Measurements from ENCODE around the gene AGRN.
"Not testable (repeated sequence)": the region's sequence is repeated elsewhere in the genome, so short reads cannot be mapped to it uniquely, and the experiment has no call there.

AGRN gene

GRCh38 chr1:1020000-1020404 is at the start of gene AGRN:
Gene AGRN, plus strand, starts transcription at chr1:1020120. Its CDS starts 53 bp downstream, at chr1:1020173.
- no peak for DNase-seq (ENCODE audit: low read depth)

DNA sequence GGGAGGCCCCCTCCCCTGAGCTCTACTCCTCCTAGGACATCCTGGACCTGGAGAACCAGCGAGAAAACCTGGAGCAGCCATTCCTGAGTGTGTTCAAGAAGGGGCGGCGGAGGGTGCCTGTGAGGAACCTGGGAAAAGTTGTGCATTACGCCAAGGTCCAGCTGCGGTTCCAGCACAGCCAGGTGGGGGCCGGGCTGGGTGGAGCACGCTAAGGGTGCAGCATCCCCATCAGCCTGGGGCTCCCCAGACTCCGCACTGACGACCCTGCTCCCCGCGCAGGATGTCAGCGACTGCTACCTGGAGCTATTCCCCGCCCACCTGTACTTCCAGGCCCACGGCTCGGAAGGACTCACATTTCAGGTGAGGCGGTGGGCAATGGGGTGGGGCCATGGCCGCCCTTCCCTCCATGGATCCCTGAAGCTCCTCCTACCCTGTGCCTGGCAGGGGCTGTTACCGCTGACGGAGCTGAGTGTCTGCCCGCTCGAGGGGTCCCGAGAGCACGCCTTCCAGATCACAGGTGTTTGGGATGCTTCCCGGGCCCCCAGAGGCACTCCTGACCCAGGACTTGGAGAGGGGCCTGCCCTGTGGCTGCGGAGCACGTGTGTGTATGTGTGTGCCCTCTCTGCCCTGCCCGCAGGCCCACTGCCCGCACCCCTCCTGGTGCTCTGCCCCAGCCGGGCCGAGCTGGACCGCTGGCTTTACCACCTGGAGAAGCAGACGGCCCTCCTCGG is 49.5 kb upstream of the AGRN start:
- DNase-seq (ENCODE audit: low read depth) = no peak

DNA sequence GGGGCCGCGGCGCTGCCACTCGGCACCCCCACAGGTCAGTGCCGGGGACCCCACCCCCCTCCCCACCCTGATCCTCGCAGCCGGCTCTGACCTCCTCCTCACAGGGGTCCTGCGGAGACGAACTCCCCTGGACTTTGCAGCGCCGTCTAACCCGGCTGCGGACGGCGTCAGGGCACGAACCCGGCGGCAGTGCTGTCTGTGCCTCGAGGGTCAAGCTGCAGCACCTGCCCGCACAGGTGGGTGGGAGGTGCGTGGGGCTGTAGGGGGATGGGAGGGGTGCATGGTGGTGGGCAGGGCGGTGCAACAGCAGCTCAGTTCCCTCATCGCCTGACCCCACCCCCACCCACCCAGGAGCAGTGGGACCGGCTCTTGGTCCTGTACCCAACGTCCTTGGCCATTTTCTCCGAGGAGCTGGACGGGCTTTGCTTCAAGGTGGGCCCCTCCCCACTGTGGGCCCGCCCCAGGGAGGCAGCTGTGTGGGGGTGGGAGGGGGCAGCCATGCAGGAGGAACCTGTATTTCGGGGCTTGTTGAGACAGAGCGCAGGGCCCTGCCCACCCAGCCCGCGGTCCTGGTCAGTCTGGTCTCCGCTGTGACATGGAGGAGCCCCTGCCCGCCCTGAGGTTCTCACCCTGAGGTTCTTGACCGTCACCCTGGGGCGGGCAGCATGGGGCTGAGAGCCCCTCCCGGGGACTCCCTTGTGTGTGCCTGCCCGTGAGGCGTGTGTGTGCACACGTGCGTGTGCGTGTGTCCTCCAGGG is 48.8 kb upstream of the AGRN start:
- no peak for DNase-seq (ENCODE audit: low read depth)

DNA sequence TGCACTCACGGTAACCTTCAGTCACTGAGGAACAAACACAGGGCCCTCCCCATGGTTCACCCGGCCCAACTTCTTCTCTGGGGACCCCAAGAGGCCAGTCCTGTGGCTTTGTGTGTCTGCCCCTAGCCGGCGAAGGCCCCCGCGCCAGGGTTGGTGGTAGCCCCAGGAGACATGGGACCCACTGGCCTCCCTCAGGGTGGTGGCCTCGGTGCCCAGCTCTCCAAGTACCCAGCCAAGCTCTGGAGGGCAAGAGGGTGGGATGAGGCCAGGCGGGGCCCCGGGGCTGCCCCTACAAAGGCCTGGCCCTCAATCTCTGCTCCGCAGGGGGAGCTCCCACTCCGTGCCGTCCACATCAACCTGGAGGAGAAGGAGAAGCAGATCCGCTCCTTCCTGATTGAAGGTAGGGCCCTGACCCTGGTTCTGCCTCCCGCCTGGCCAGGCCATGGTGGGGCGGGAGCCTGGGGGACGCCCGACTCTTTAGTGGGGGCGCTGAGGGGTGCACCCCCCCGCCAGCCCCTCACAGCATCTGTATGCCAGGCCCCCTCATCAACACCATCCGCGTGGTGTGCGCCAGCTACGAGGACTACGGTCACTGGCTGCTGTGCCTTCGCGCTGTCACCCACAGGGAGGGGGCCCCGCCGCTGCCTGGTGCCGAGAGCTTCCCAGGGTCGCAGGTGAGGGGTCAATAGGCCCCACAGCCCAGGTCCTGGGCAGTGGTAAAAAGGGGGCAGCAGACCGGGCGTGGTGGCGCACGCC is 48.0 kb upstream of the AGRN start:
- no peak for DNase-seq (ENCODE audit: low read depth)

DNA sequence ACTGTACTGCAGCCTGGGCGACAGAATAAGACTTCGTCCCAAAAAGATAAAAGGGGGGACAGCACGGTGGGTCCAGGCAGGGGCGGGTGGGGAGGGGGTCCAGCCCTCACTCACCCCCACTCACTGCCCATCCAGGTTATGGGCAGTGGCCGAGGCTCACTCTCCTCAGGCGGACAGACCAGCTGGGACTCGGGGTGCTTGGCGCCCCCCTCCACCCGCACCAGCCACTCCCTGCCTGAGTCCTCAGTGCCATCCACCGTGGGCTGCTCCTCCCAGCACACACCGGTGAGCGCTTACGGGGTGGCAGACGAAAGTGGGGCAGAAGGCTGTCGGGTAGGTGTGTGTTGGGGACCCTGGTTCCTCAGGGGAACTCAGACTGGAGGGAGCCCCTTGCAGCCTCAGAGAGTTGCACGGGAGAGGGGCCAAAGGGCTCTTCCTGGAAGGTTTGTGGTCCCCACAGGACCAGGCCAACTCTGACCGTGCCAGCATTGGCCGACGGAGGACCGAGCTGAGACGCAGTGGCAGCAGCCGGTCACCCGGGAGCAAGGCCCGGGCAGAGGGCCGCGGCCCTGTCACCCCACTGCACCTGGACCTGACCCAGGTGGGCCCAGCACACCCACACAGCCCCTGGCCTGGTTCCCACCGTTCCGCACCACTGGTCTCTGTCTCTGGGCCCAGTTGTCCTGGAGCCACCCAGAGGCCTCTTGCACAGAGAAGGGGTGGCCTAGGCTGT is 47.0 kb upstream of the AGRN start:
- DNase-seq (ENCODE audit: low read depth) = no peak

DNA sequence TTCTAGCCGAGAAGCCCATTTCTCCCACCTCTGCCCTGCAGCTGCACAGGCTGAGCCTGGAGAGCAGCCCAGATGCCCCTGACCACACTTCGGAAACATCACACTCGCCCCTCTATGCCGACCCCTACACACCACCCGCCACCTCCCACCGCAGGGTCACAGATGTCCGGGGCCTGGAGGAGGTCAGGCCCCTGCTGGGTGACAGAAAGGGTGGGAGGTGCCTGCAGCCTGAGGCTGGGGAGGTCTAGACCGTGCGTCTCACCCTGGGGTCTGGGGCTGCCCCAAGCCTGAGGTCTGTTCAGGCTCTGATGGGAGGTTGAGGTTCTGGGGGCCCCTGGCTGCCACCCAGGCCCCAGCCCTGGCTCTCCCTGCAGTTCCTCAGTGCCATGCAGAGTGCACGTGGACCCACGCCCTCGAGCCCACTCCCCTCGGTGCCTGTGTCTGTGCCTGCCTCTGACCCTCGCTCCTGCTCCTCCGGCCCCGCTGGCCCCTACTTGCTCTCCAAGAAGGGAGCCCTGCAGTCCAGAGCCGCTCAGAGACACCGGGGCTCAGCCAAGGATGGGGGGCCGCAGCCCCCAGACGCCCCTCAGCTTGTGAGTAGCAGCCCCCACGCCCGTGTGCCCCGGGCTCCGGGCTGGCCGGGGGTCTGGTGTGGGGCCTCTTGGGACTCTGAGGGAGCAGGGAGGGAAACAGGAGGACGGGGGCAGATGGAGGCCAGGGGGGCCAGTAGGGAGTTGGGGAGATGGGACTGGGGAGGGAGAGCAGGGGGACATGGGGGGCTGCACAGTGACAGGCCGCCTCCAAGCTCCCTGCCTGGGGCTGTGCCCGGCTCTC is 46.2 kb upstream of the AGRN start:
- DNase-seq (ENCODE audit: low read depth) = no peak

GRCh38 chr1:974293-974640 is 45.7 kb upstream of the AGRN start:
- DNase-seq (ENCODE audit: low read depth) = no peak

DNA sequence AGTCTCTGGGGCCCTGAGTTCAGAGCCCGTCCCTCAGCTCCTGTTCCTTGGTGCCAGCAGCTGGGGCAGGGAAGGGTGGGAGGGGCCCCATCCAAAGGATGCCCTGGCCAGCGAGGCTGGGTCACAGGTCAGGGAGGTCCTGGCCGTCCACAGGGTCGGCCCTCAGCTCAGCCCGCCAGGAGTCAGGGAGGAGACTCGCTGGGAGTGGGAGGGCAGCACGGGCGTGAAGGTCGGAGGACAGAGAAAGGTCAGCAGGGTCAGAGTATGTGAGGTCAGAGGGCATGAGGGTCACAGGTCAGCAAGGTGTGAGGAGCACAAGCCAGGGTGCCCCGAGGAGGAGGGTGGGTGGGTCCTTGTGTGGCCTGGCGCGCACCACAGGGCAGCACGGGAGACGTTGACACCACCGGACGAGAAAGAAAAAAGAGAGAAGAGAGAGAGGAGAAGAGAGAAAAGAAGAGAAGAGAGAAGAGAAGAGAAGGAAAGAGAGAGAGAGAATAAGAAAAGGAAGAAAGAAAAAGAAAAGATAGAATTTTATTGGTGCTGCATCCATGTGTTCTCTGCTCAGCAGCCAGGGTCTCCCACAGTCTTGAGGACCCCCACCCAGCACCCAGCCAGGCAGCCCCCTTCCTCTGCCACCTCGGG is 45.1 kb upstream of the AGRN start:
- DNase-seq (ENCODE audit: low read depth) = no peak

DNA sequence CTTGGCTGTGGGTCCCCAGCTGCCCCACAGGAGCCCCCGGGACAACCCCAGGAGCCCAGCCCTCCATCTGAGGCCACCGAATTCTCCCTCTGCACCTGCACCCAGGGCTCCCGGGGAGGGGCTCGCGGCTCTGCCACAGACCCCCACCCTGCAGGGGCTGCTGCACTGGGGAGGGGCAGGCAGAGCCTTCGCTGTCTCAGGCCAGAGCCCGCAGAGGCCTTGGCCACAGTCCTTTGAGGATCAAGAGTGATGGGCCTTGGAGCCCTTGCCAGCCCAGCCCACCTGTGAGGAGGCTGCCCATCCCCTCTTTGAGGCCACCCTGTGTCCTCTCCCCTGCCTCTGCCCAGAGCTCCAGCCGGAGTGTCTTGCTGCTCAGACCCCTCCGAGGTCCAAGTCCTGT is 44.6 kb upstream of the AGRN start:
- DNase-seq (ENCODE audit: low read depth) = no peak

GRCh38 chr1:975896-976683 is 43.8 kb upstream of the AGRN start:
- peak; percentile 51 for DNase-seq (ENCODE audit: low read depth)

- DNase-seq (ENCODE audit: low read depth) = not testable (repeated sequence)
Measured at GRCh38 chr1:976791-977190, 43.1 kb upstream of the AGRN start.

DNA sequence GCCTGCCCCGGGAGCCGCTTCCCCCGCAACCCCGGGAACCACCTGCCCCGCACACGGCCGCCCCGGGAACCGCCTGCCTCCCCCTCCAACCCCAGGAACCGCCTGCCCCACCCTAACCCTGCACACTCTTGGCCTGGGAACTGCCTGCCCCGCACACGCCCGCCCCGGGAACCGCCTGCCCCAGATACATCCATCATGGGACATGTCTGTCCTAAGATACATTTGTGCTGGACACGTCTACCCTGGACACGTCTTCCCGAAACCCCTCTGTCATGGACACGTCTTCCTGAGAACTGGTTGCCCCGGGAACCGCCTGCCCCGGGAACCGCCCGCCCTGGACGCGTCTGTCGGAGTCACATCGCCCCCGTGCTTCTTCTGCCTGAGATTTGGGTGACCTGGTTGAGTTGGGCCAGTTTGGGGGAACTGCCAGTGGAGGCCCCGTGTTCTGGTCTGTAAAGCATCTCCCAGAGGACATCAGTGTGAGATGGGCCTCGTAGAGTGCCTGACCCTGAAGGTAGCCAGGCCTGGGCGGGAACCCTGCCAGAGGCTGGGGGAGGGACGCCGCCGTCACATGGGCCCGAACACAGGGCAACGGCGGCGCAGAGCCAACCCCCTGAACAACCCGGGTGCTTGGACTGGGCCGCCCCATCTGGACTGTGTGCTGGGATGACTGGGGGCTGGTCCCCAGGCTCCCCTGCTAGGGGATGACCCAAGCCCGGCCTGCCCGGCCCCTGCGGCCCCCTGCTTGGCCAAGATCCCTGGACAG is 41.7 kb upstream of the AGRN start:
- no peak for DNase-seq (ENCODE audit: low read depth)

- DNase-seq (ENCODE audit: low read depth) = no peak
Measured at GRCh38 chr1:978835-979743, 40.8 kb upstream of the AGRN start.

DNA sequence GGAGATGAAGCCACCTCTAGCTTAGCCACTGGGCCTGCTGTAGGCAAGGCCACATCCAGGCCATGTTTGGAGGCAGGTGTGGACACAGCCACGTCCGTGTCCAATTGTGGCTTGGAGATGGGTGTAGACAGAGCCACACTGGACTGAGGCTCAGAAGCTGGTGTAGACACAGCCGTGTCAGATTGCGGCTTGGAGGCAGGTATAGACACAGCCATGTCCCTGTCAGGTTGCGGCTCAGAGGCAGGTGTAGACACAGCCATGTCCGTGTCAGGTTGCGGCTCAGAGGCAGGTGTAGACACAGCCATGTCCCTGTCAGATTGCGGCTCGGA is 40.2 kb upstream of the AGRN start:
- no peak for DNase-seq (ENCODE audit: low read depth)

DNA sequence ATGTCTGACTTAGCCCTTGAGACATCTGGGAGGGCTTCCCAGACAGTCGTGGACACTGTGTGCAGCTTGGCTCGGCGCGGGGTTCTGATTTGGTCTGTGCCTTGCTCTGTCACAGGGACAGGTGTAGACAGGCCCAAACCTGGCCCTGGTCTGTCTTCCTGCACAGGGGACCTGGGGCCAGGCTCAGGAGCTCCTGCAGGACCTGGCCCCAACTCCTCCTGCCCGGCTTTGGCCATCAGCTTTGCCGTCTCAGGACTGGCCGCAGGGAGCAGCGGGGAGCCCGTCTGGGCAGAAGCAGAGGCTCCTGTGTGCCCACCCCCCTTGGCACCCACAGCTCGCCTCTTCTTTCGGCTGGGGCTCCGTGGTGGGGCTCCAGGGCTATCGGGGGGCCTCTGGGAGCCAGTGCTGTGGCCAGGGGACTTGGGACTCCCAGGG is 39.8 kb upstream of the AGRN start:
- no peak for DNase-seq (ENCODE audit: low read depth)

GRCh38 chr1:980602-981395 is 39.1 kb upstream of the AGRN start:
- DNase-seq (ENCODE audit: low read depth) = no peak

GRCh38 chr1:981491-981954 is 38.4 kb upstream of the AGRN start:
- no peak for DNase-seq (ENCODE audit: low read depth)
